ENCODE measurements around the gene HBQ1. TPM values are rescaled to one million over a fixed set of nuclear protein-coding genes. Genes with fewer than 3 reads are reported as not detected.
"Not testable (repeated sequence)": the region's sequence is repeated elsewhere in the genome, so short reads cannot be mapped to it uniquely, and the experiment has no call there.

Gene HBQ1
- total RNA-seq, 1 donor from 2014 or later = not detected

GRCh38 chr16:228852-229730 lies 48.8 kb downstream of the HBQ1 start, which contains the start of gene LUC7L:
Gene LUC7L, minus strand, starts transcription at chr16:229449. Its CDS starts 110 bp downstream, at chr16:229339.
- DNase-seq (ENCODE audit: low read depth) (peak; percentile 68), FAIRE-seq (no peak)
- peaks cover 7% of the 10 kb centered on the region for H3K36me3 ChIP-seq (ENCODE audit: control insufficient read depth, insufficient read depth, low read length)
- no peaks in the 10 kb centered on the region for H3K27me3 ChIP-seq (ENCODE audit: control insufficient read depth, insufficient read depth, low read length)
- TF ChIP-seq CTCF (IDR thresholded peaks at IDR 0.05; ENCODE audit: insufficient read depth, low read length, severe bottlenecking) = no peak
- peak within 1 kb of the TSS; percentile 75 for H3K4me3 ChIP-seq (ENCODE audit: low read depth, low read length)

- H3K27me3 ChIP-seq (ENCODE audit: control insufficient read depth, insufficient read depth, low read length) = no peaks in the 10 kb centered on the region
- H3K4me3 ChIP-seq (ENCODE audit: low read depth, low read length) = peak overlapping the region; percentile 75
- DNase-seq (ENCODE audit: low read depth) (no peak), FAIRE-seq (no peak)
- TF ChIP-seq CTCF (IDR thresholded peaks at IDR 0.05; ENCODE audit: insufficient read depth, low read length, severe bottlenecking) = no peak
- peaks cover 7% of the 10 kb centered on the region for H3K36me3 ChIP-seq (ENCODE audit: control insufficient read depth, insufficient read depth, low read length)
Measured at GRCh38 chr16:229731-230281, 49.5 kb downstream of the HBQ1 start.

GRCh38 chr16:230351-230750 lies 50.1 kb downstream of the HBQ1 start:
- not testable (repeated sequence) for H3K27me3 ChIP-seq (ENCODE audit: control insufficient read depth, insufficient read depth, low read length); H3K4me3 ChIP-seq (ENCODE audit: low read depth, low read length); H3K36me3 ChIP-seq (ENCODE audit: control insufficient read depth, insufficient read depth, low read length); DNase-seq (ENCODE audit: low read depth); FAIRE-seq

Other genes with a start within 250 kb of the HBQ1 start
- gene POLR3K, start 126.9 kb upstream of the HBQ1 start, total RNA-seq = 4.7 and 5.8 TPM in 2 replicates
- 9.0 and 14.1 TPM in 2 replicates for gene SNRNP25, start 126.6 kb upstream of the HBQ1 start, total RNA-seq
- 10.3 and 20.6 TPM in 2 replicates for gene RHBDF1, start 107.8 kb upstream of the HBQ1 start, total RNA-seq
- gene MPG, start 102.2 kb upstream of the HBQ1 start, total RNA-seq = 91.1 and 107 TPM in 2 replicates
- gene NPRL3, start 41.8 kb upstream of the HBQ1 start, total RNA-seq = 6.8 TPM in 2 replicates
- not detected in 2 replicates for gene HBZ, start 27.8 kb upstream of the HBQ1 start, total RNA-seq
- not detected in 2 replicates for gene HBM, start 14.5 kb upstream of the HBQ1 start, total RNA-seq
- gene HBA2, start 7.6 kb upstream of the HBQ1 start, total RNA-seq = not detected in 2 replicates
- not detected in 2 replicates for gene HBA1, start 3.8 kb upstream of the HBQ1 start, total RNA-seq
- gene LUC7L, start 49.0 kb downstream of the HBQ1 start, total RNA-seq = 28.5 and 29.5 TPM in 2 replicates
- gene FAM234A, start 54.4 kb downstream of the HBQ1 start, total RNA-seq = 11.3 and 39.3 TPM in 2 replicates
- 0.26 TPM in 1 of 2 replicates, not detected in the other for gene RGS11, start 95.5 kb downstream of the HBQ1 start, total RNA-seq
- 0.51 TPM in 1 of 2 replicates, not detected in the other for gene ARHGDIG, start 100.1 kb downstream of the HBQ1 start, total RNA-seq
- gene PDIA2, start 102.7 kb downstream of the HBQ1 start, total RNA-seq = under 0.01 TPM in 1 of 2 replicates, not detected in the other
- gene AXIN1, start 172.3 kb downstream of the HBQ1 start, total RNA-seq = 49.0 and 49.5 TPM in 2 replicates
- gene MRPL28, start 190.1 kb downstream of the HBQ1 start, total RNA-seq = 104 and 113 TPM in 2 replicates
- 44.2 and 46.3 TPM in 2 replicates for gene PGAP6, start 201.5 kb downstream of the HBQ1 start, total RNA-seq
- gene NME4, start 216.7 kb downstream of the HBQ1 start, total RNA-seq = 35.3 and 64.0 TPM in 2 replicates
- 3.7 and 7.6 TPM in 2 replicates for gene DECR2, start 221.4 kb downstream of the HBQ1 start, total RNA-seq
- 9.6 and 10.5 TPM in 2 replicates for gene RAB11FIP3, start 245.2 kb downstream of the HBQ1 start, total RNA-seq

All from bronchial epithelial cell (primary cell).